ENCODE measurements around the gene NPEPL1. TPM values are rescaled to one million over a fixed set of nuclear protein-coding genes. Genes with fewer than 3 reads are reported as not detected.
A peak's percentile ranks its signal among the peaks of the same experiment; 100 is the strongest.

The NPEPL1 gene
- total and polyA plus RNA-seq, 2 of the 8 experiments (the other 6 are each of a cell fraction or from before 2014, with no cell fraction given), result 12.4 to 26.8 TPM

- no peaks in the 10 kb centered on the region; the same call in 1 of the 2 replicates for H3K79me1 ChIP-seq (ENCODE audit: low read depth, low read length)
- FAIRE-seq, result no peak
- CTCF ChIA-PET (ENCODE audit: partially characterized antibody), result interaction anchor here (1.4 kb wide), 1 partner anchor 35 kb away, joined by 3 read pairs; no protein-coding TSS in a partner anchor
Measured at GRCh38 chr20:58682656-58683531, 9.7 kb upstream of the NPEPL1 start.

More at GRCh38 chr20:58682656-58683531, 9.7 kb upstream of the NPEPL1 start:
- WGBS, 2 experiments (ENCODE audit: extremely low coverage in 1 of 2, insufficient coverage in 1 of 2, insufficient read length in 1 of 2, insufficient replicate concordance in 2 of 2, low coverage in 1 of 2, low lambda C conversion rate in 2 of 2, missing lambda C conversion rate in 1 of 2), result 92% methylated on average over 11 of the region's 11 CpGs; no CpG with 5 or more reads in 1 of the 2 experiments
- Histone ChIP-seq H3K56ac (replicated peaks; ENCODE audit: insufficient read length, low read depth, low read length) (no peak overlapping the region), H3K27me3 (replicated peaks in 1 of 4; ENCODE audit: control insufficient read depth in 3 of 4, extremely low read depth in 1 of 4, insufficient read depth in 3 of 4, low read length in 3 of 4) (no peaks in the 10 kb centered on the region), H4K8ac (ENCODE audit: extremely low read depth, insufficient read depth, low read length) (no peak overlapping the region), H3K36me3 (ENCODE audit: control insufficient read depth in 2 of 4, insufficient read depth in 4 of 4, low read length in 3 of 4) (peaks cover 0 to 20% (median 9%) of the 10 kb centered on the region in 4 experiments; a peak in 4 of 8 replicates), H3K14ac (ENCODE audit: insufficient read length) (no peak overlapping the region), H2BK15ac (ENCODE audit: low read length) (no peak overlapping the region), H2BK5ac (ENCODE audit: low read depth, low read length) (no peak overlapping the region), H4K91ac (replicated peaks; ENCODE audit: insufficient read length, low read length) (no peak overlapping the region), H3K27ac (ENCODE audit: low read depth, low read length) (no peak overlapping the region), H3K4me3 (ENCODE audit: extremely low read depth in 1 of 4, insufficient read depth in 2 of 4, low read depth in 3 of 4, low read length in 4 of 4) (no peak overlapping the region), H3K23me2 (ENCODE audit: low read depth, low read length) (peaks cover 2% of the 10 kb centered on the region; the same call in 1 of the 2 replicates), H2AK5ac (ENCODE audit: low read depth, low read length) (no peak overlapping the region), H2BK12ac (ENCODE audit: low read depth, low read length) (no peak overlapping the region), H4K5ac (ENCODE audit: insufficient read length, low read depth, low read length) (no peak overlapping the region), H3K23ac (ENCODE audit: insufficient read length) (no peak overlapping the region), H3K18ac (ENCODE audit: extremely low read depth, low read length) (no peak overlapping the region), H3K9me3 (ENCODE audit: insufficient read depth in 2 of 2, low read depth in 1 of 2, low read length in 1 of 2) (no peaks in the 10 kb centered on the region), H4K20me1 (replicated peaks in 1 of 2; ENCODE audit: control insufficient read depth in 1 of 2, insufficient read depth in 2 of 2, low read length in 2 of 2) (no peaks in the 10 kb centered on the region), H2BK120ac (replicated peaks; ENCODE audit: low read depth, low read length) (no peak overlapping the region), H2BK20ac (ENCODE audit: low read length) (no peak overlapping the region), H2AFZ (ENCODE audit: low read length) (no peak overlapping the region), H3K79me2 (ENCODE audit: control insufficient read depth in 1 of 2, insufficient read depth in 2 of 2, low read length in 2 of 2) (no peaks in the 10 kb centered on the region; a peak in 1 of 4 replicates), H3K9ac (replicated peaks in 1 of 4; ENCODE audit: extremely low read depth in 1 of 4, low read depth in 3 of 4, low read length in 3 of 4) (no peak overlapping the region), H3K4ac (replicated peaks; ENCODE audit: insufficient read length, low read depth, low read length) (no peak overlapping the region), H3K4me1 (replicated peaks in 1 of 4; ENCODE audit: control insufficient read depth in 3 of 4, insufficient read depth in 4 of 4, low read length in 3 of 4) (peaks cover 0 to 3% (median under 1%) of the 10 kb centered on the region in 4 experiments; a peak in 3 of 7 replicates), H3K4me2 (ENCODE audit: insufficient read depth in 1 of 2, low read depth in 2 of 2, low read length in 2 of 2) (no peak overlapping the region)
- POLR2A ChIA-PET (ENCODE audit: partially characterized antibody), result interaction anchor here (0.9 to 3.0 kb wide), 4 partner anchors 9 to 23 kb away, joined by 3 to 15 read pairs (median 5); partner anchors contain the start of gene NPEPL1
- TF ChIP-seq RBBP5 (IDR thresholded peaks at IDR 0.05; ENCODE audit: borderline replicate concordance, low read depth, low read length) (no peak), GABPA (IDR thresholded peaks at IDR 0.05; ENCODE audit: borderline replicate concordance, insufficient read depth, low read length) (no peak), EP300 (IDR thresholded peaks at IDR 0.05; ENCODE audit: borderline replicate concordance in 1 of 2, low read depth in 2 of 2, low read length in 2 of 2) (no peak), TCF12 (IDR thresholded peaks at IDR 0.05; ENCODE audit: low read depth, low read length) (no peak), USF2 (IDR thresholded peaks at IDR 0.05; ENCODE audit: low read length) (no peak)
- peak in 1 of 2 experiments; percentile 24 for DNase-seq (ENCODE audit: low read depth in 1 of 2, low spot score in 2 of 2)

All from H1 (cell line).